Suppressor macrophage (primary cell): ENCODE measurements around the gene CCDC136.

Experiments
- DNase-seq, 4 experiments: peaks; one replicate each; pipeline ENCODE4 v3.0.0-alpha.2; 2020 to 2022

CCDC136 gene

GRCh38 chr7:128805225-128805624, 13.5 kb downstream of the CCDC136 start:
- DNase-seq, result no peak

GRCh38 chr7:128807191-128807590, 15.4 kb downstream of the CCDC136 start:
- DNase-seq, result no peak

- no peak for DNase-seq
These were observed 17.6 kb downstream of the CCDC136 start for GRCh38 chr7:128809363-128809762.

- no peak for DNase-seq
These were observed 18.7 kb downstream of the CCDC136 start for GRCh38 chr7:128810473-128810872.

- no peak for DNase-seq
These were observed 19.2 kb downstream of the CCDC136 start for GRCh38 chr7:128810997-128811396.

- peak in 1 of 4 experiments; percentile 25 for DNase-seq
These were observed 20.1 kb downstream of the CCDC136 start for GRCh38 chr7:128811631-128812430.

GRCh38 chr7:128812514-128813168, 20.9 kb downstream of the CCDC136 start:
- peak; percentile 56 to 81 (median 68) for DNase-seq

- no peak for DNase-seq
These were observed 22.7 kb downstream of the CCDC136 start for GRCh38 chr7:128814499-128814898.

- DNase-seq, result peak in 3 of 4 experiments; percentile 55 to 77 (median 75)
These were observed 23.6 kb downstream of the CCDC136 start for GRCh38 chr7:128815289-128815942.

- DNase-seq, result no peak
These were observed 26.9 kb downstream of the CCDC136 start for GRCh38 chr7:128818694-128819093.

GRCh38 chr7:128821724-128822123, 30.0 kb downstream of the CCDC136 start:
- DNase-seq, result no peak

- DNase-seq, result no peak
These were observed 34.7 kb downstream of the CCDC136 start for GRCh38 chr7:128826512-128826911.

- DNase-seq, result no peak
These were observed 35.1 kb downstream of the CCDC136 start for GRCh38 chr7:128826916-128827247.

- DNase-seq, result no peak
These were observed 35.6 kb downstream of the CCDC136 start for GRCh38 chr7:128827248-128827958.

GRCh38 chr7:128827971-128828711, 36.4 kb downstream of the CCDC136 start:
- DNase-seq, result no peak

- no peak for DNase-seq
These were observed 37.8 kb downstream of the CCDC136 start for GRCh38 chr7:128829391-128830166.

- peak; percentile 49 to 68 (median 59) for DNase-seq
These were observed 38.7 kb downstream of the CCDC136 start, which contains the start of gene FLNC for GRCh38 chr7:128830231-128831177. FLNC (plus strand) TSS chr7:128830406; CDS start chr7:128830638, 232 bp downstream.

- no peak for DNase-seq
These were observed 39.6 kb downstream of the CCDC136 start for GRCh38 chr7:128831178-128831993.
